Measurements from ENCODE around the gene TANGO2.
"Not testable (repeated sequence)": the region's sequence is repeated elsewhere in the genome, so short reads cannot be mapped to it uniquely, and the experiment has no call there.

Gene TANGO2

GRCh38 chr22:20066617-20067383, 45.9 kb downstream of the TANGO2 start:
- no peak for DNase-seq

DNA sequence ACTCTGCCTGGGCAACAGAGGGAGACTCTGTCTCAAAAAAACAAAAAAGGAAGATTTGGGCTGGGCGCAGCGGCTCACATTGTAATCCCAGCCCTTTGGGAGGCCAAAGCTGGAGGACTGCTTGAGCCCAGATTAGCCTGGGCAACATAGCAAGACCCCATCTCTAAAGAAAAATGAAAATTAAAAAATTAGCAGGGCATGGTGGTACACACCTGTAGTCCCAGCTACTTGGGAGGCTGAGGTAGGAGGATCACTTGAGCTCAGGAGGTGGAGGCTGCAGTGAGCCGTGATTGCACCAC, 46.4 kb downstream of the TANGO2 start:
- not testable (repeated sequence) for DNase-seq

GRCh38 chr22:20068640-20069039, 47.7 kb downstream of the TANGO2 start:
- no peak for DNase-seq

DNA sequence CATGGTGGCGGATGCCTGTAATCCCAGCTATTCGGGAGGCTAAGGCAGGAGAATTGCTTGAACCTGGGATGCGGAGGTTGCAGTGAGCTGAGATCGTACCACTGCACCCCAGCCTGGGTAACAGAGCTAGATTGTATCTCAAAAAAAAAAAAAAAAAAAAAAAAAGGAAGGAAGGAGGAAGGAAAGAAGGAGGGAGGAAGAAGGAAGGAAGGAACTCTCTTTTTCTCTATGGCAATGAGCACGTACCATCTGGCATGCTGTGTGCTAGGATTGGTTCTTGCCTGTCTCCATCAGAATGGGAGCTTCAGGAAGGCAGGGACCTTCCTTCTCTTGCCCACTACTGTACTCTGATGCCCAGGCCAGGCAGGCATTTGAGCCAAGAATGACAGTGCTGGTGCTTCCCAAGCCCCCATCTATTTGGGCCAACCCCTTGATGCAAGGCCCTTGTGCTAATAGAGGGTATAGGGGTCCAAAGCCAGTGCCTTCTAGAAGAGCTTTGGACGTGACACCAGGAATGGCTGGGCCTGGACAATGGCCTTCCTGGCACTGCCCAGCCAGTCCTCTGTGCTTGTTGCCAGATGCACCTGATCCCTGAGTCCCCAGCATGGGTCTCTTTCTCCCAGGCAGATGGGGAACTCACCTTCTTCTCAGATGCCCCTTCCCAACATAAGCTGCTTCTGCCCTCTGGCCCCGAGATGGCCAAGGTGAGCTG, 48.6 kb downstream of the TANGO2 start:
- no peak for DNase-seq

DNA sequence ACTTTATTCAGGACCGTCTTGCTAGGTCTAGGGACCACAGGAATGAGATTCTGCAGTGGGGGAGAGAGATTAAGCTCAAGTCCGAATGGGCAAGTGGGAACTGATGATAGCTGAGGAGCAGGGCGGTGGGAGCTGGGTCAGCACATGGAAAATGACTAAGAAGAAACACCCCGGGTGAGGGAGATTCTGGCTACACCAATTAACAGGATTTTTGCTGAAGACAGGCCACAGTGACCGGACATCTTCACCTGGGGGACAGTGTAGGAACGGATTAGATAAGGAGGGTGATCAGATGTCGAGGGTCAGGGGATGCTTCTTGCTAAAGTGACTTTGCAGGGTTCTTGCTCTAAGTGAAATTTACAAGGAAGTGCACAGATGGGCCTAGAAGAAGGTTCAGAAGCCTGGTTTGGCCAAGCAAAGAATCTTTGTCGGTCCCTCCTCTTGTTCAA, 50.6 kb downstream of the TANGO2 start:
- DNase-seq, result no peak

DNA sequence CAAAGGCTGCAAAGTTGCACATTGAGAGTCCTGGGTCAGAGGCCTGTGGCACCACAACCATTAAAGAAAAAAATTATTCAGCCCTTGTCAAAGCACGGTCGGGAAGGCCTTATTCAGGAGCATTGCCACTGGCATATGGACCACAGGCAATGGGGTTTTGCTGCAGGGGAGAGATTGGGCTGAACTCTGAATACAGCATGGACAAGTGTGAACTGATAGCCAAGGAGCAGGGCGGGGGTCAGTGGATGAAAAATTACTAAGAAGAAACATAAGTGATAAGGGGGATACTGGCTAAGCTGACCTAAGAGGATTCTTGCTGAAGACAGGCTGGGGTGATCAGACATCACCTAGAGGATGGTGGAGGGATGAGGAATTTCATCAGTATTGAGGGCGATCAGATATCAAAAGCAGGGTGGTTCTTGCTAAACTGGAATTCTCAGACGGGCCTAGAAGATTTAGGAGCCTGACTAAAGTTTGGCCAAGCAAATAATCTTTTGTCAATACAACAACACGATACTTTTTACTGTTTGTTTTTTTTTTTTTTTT, 55.8 kb downstream of the TANGO2 start:
- DNase-seq, result no peak

- DNase-seq, result peak; percentile 53 to 67
Observed at GRCh38 chr22:20079745-20080444, 59.0 kb downstream of the TANGO2 start, which contains the start of gene DGCR8. DGCR8 (plus strand) TSS chr22:20080241; CDS start chr22:20085964, 5,723 bp downstream.

DNA sequence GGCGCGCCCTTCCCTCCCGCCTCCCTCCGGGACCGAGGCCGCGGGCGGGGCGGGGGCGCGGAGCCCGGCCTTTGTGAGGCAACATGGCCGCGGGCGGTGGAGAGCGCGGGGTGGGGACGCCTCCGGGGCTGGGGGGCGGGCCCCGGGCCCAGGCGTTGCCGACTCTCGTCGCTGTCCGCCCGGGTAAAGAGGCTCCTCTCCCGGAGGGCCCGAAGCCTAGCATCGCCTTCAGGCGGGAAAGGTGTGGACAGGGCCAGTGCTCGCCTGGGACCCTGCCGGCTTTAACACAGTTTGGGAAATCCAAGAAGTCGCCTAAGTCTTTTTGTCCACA, 59.5 kb downstream of the TANGO2 start:
- DNase-seq, result peak; percentile 53 to 61

GRCh38 chr22:20080776-20081654, 60.1 kb downstream of the TANGO2 start:
- DNase-seq, result no peak

DNA sequence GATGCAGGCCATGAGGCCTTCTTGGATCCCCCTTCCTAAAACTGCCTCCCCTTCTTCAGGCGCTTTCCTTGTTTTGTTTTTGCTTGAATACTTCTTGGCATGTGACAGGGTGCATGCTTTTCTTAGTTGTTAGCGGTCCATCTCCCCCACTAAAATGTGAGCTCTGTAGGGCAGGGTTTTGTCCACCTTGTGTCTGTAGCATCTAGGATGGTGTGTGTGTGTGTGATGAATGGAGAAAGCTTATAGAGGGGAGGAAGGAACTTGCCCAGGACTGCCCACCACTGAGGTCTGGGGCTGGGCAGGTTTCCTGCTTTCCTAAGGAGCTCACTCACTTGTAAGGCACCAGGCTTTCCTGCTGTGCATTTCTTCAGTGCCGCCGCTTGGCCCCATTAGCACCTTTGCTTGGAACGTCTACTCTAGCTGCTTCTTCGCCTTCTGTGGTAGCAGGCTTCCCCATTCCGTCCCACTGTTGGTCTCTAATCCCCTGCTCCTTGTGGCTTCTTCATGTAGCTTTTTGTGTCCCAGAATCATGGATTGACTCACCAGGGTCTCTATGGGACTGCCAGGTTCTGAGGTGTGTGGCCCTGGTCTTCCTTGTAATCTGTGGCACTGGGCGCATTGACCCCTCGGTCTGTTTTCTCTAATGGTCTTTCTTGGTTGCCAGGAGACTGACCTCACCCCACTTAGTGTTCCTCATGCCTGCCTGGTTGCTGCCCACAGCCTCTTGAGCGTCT, 62.4 kb downstream of the TANGO2 start:
- no peak for DNase-seq

DNA sequence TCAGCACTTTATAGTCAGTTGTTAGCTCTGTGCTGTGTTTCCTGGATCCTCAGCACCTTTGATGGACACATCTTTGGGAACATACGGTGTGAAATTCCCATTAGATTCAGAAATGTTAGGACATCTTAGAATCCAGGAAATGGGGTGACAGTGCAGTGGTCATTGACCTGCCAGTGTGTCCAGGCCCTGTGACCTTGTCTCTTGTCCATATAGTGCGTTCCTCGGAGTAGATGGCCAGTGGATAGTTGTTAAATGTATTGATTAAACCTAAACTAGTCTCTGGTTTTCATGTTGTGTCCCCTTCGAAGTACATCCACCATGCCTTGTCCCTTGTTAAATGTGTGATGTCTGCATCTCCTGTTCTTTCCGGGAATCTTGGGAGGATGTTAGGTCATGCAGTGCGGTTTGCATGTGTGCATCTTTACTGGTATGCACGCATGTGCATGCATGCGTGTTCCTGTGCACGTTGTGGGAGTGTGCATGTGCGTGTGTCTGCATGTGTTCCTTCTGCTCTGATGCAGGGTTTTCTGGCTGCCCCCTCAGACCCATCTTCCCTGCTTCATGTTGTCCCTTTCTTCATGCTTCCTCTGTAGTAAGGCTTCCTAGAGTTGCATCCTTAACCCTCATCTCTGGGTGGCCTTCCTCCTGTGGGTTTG, 63.1 kb downstream of the TANGO2 start:
- no peak for DNase-seq

DNA sequence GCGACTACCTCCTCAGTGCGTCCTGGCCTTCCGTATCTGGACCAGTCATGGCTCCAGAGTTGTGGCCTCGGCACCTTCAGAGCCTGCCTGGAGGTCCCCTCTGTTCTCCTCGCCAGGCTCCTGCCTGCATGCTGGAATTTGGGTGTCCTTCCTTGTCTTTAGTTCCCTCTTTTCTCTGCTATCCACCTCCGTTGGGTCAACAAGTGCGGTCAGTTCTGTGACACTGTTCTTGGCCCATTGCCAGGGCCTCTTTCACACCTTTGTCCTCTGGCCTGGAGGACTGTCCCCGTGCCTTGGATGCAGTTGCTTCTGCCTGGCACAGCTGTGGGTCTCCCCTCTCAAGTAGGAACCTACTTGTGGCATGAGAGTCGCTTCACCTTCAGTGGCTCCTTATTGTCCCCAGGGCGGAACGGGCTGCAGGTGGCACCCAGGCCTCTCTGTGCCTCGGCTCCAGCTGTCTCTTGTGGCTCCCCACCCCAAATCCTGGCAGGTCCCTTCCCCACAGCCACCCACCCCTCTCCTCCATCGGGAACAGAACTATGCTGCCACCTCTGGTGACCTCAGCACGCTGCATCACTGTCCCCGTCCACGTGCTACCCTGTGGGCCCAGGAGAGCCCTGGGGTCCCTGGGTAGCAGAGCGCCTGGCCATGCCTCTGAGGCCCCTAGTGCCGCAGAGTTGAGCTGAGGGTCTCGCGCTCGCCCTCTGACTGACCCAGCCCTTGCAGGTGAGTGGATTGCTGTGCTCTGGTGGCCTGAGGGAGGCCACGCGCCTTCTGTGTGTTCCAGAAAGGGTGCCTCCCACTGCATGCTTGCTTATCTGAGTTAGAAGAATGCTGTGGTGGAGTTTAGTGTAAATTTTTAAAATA, 63.9 kb downstream of the TANGO2 start:
- DNase-seq, result peak in 1 of 2 donors; percentile 28

DNA sequence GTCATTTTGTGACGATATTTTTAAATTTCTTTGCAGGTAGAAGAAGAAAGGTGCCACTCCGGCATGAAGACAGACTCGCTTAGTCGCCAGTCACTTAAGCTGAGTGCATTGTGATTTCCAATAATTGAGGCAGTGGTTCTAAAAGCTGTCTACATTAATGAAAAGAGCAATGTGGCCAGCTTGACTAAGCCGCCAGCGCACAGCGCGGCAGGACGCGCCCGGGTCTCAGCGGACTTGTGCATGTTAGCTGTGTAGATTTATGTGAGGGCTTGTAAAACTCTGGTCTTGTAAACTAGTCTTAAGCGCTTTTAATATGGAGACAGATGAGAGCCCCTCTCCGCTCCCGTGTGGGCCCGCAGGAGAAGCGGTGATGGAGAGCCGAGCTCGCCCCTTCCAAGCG, 64.7 kb downstream of the TANGO2 start:
- DNase-seq, result no peak

DNA sequence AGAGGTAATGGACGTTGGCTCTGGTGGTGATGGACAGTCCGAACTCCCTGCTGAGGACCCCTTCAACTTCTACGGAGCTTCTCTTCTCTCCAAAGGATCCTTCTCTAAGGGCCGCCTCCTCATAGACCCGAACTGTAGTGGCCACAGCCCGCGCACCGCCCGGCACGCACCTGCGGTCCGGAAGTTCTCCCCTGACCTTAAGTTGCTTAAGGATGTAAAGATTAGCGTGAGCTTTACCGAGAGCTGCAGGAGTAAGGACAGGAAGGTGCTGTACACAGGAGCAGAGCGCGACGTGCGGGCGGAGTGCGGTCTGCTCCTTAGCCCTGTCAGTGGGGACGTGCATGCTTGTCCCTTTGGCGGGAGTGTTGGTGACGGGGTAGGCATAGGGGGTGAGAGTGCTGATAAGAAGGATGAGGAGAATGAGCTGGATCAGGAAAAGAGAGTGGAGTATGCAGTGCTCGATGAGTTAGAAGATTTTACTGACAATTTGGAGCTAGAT, 65.2 kb downstream of the TANGO2 start:
- DNase-seq, result no peak

GRCh38 chr22:20086763-20087162, 65.9 kb downstream of the TANGO2 start:
- no peak for DNase-seq

- no peak for DNase-seq
Observed at GRCh38 chr22:20087319-20088262, 66.7 kb downstream of the TANGO2 start.

DNA sequence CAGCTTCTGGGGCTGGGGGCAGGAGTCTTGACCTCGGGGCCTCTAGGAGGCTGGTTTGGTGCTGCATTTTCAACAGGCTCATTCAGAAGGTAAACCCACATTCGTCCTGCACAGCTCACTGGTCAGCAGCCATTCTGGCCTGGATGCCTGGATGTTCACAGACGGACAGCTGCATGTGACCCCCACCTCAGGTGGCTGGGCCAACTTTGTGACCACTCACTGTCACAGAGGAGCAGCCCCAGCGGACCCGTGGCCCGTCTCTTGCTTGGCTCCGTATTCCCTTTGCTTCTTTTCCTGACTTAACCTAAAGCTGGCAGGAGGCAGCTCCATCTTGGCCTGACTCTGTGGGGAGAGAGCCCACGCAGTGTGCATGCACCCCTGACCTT, 67.3 kb downstream of the TANGO2 start:
- DNase-seq, result no peak

DNA sequence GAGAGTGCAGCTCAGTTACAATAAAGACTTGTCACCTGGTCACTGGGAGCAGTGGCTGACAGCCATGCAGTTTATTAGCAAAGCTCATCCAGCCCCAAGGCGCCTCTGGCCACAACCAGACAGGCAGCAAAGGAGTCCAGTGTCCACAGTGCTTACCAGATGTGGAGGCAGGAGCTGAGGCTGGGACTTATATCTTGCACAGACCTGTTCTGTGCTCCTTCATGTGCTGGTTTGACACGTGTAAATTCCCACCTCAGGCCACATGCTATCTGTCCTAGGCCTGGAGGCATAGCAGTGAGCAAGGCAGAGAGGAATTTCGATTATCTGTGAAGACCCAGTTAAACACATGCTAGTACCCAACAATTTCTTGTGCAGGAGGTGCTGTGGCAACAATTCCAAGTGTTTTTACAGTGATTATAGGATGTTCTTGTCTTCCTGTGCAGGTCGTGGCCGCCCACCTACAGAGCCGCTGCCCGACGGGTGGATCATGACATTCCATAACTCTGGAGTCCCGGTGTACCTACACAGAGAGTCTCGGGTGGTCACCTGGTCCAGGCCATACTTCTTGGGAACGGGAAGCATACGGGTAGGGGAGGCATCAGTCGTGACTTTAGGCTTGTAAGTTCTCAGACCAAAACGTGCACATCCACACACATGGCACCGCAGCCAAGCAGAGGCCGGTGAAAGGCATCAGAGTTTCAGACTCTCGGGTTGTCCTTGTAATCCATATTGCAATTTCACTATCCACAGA, 68.5 kb downstream of the TANGO2 start:
- DNase-seq, result no peak
